ENCODE measurements around the gene GNG14. TPM values are rescaled to one million over a fixed set of nuclear protein-coding genes. Genes with fewer than 3 reads are reported as not detected.

The GNG14 gene
- total RNA-seq, 6 donors from 2014 or later = not detected

- WGBS, 2 donors = 0 to 1% methylated on average over 30 to 44 of the region's 68 CpGs
- peak; percentile 75 to 80 for TF ChIP-seq POLR2AphosphoS5 (IDR thresholded peaks at IDR 0.05)
- TF ChIP-seq POLR2A (IDR thresholded peaks at IDR 0.05) = peak in 3 of 4 donors; percentile 30 to 73 (median 63)
- peak in 1 of 6 experiments; percentile 9 for TF ChIP-seq CTCF (IDR thresholded peaks at IDR 0.05)
- peak in 1 of 4 donors; percentile 41 for TF ChIP-seq EP300 (IDR thresholded peaks at IDR 0.05)
- peak; percentile 91 to 96 for ATAC-seq (ENCODE audit: low FRiP score in 2 of 2)
- Histone ChIP-seq H3K36me3 (peaks cover 14 to 39% (median 33%) of the 10 kb centered on the region in 4 donors), H3K27ac (peak within 1 kb of the TSS; percentile 90 to 99 (median 98)), H3K4me3 (peak within 1 kb of the TSS; percentile 78 to 99 (median 96)), H3K4me1 (peaks cover 8 to 23% (median 15%) of the 10 kb centered on the region in 4 donors), H3K27me3 (no peaks in the 10 kb centered on the region), H3K9me3 (no peaks in the 10 kb centered on the region)
- DNase-seq = peak; percentile 92 to 94
These were observed 6.5 kb upstream of the GNG14 start, which contains the start of gene DHPS for GRCh38 chr19:12681074-12681987. TSS of gene DHPS (minus strand) at chr19:12681880. CDS start at chr19:12681766, 114 bp downstream.

GRCh38 chr19:12685831-12686230 lies 2.0 kb upstream of the GNG14 start:
- no peak overlapping the region for H3K4me3 ChIP-seq
- H3K27ac ChIP-seq = no peak overlapping the region
- DNase-seq (no peak), ATAC-seq (ENCODE audit: low FRiP score in 2 of 2) (no peak)
- no peak for TF ChIP-seq POLR2A (IDR thresholded peaks at IDR 0.05)
- no peak for TF ChIP-seq CTCF (IDR thresholded peaks at IDR 0.05)
- TF ChIP-seq POLR2AphosphoS5 (IDR thresholded peaks at IDR 0.05) = no peak
- no peak for TF ChIP-seq EP300 (IDR thresholded peaks at IDR 0.05)
- H3K27me3 ChIP-seq = no peaks in the 10 kb centered on the region
- no peaks in the 10 kb centered on the region for H3K9me3 ChIP-seq
- peaks cover 0 to 2% (median 0%) of the 10 kb centered on the region in 4 donors for H3K36me3 ChIP-seq
- peaks cover under 1 to 6% (median 3%) of the 10 kb centered on the region in 4 donors for H3K4me1 ChIP-seq
- 83 to 90% methylated on average over 3 of the region's 3 CpGs for WGBS, 2 donors

GRCh38 chr19:12689012-12689411 lies 1.2 kb downstream of the GNG14 start:
- TF ChIP-seq EP300 (IDR thresholded peaks at IDR 0.05) (no peak), CTCF (IDR thresholded peaks at IDR 0.05) (no peak), POLR2AphosphoS5 (IDR thresholded peaks at IDR 0.05) (no peak), POLR2A (IDR thresholded peaks at IDR 0.05) (no peak)
- H3K9me3 ChIP-seq = no peaks in the 10 kb centered on the region
- H3K4me3 ChIP-seq = no peak overlapping the region
- DNase-seq (no peak), ATAC-seq (ENCODE audit: low FRiP score in 2 of 2) (peak; percentile 4 to 13)
- no peak overlapping the region for H3K27ac ChIP-seq
- WGBS, 2 donors = 83 to 91% methylated on average over 8 to 10 of the region's 12 CpGs
- H3K36me3 ChIP-seq = peaks cover 0 to 2% (median 0%) of the 10 kb centered on the region in 4 donors
- H3K27me3 ChIP-seq = no peaks in the 10 kb centered on the region
- H3K4me1 ChIP-seq = no peaks in the 10 kb centered on the region

- peak in 1 of 2 donors; percentile 7 for ATAC-seq (ENCODE audit: low FRiP score in 2 of 2)
- TF ChIP-seq EP300 (IDR thresholded peaks at IDR 0.05) (no peak), CTCF (IDR thresholded peaks at IDR 0.05) (no peak), POLR2A (IDR thresholded peaks at IDR 0.05) (no peak), POLR2AphosphoS5 (IDR thresholded peaks at IDR 0.05) (no peak)
- DNase-seq = peak in 1 of 2 donors; percentile 71
These were observed 1.9 kb downstream of the GNG14 start for GRCh38 chr19:12689581-12690216.

More at GRCh38 chr19:12689581-12690216, 1.9 kb downstream of the GNG14 start:
- no peak overlapping the region for H3K4me3 ChIP-seq
- WGBS, 2 donors = 61 to 82% methylated on average over 9 to 19 of the region's 26 CpGs
- no peak overlapping the region for H3K27ac ChIP-seq
- H3K36me3 ChIP-seq = peaks cover 0 to 2% (median 0%) of the 10 kb centered on the region in 4 donors
- H3K27me3 ChIP-seq = no peaks in the 10 kb centered on the region
- H3K4me1 ChIP-seq = peaks cover 0 to 4% (median 0%) of the 10 kb centered on the region in 4 donors
- H3K9me3 ChIP-seq = no peaks in the 10 kb centered on the region
